GM18519 (cell line): ENCODE data around the gene CDC25A.

Experiments used
- ATAC-seq: cut with Tn5 transposase; IDR thresholded peaks from one replicate; pipeline ENCODE4 v1.9.1; 2021; ENCODE audit warnings: mild to moderate bottlenecking, moderate library complexity; ENCODE audit not compliant: unreplicated experiment, low FRiP score

The CDC25A gene

GRCh38 chr3:48199117-48199516 lies 10.9 kb upstream of the CDC25A start:
- no peak for ATAC-seq

GRCh38 chr3:48196611-48197010 lies 8.4 kb upstream of the CDC25A start:
- ATAC-seq = no peak

- no peak for ATAC-seq
Observed at GRCh38 chr3:48194446-48195071, 6.3 kb upstream of the CDC25A start.

GRCh38 chr3:48190911-48191310 lies 2.7 kb upstream of the CDC25A start:
- ATAC-seq = no peak

- no peak for ATAC-seq
Observed at GRCh38 chr3:48189321-48189720, 1.1 kb upstream of the CDC25A start.

- no peak for ATAC-seq
Observed at GRCh38 chr3:48187579-48188265, 495 bp downstream of the CDC25A start.

- no peak for ATAC-seq
Observed at GRCh38 chr3:48187301-48187578, 977 bp downstream of the CDC25A start.

GRCh38 chr3:48186631-48187300 lies 1.5 kb downstream of the CDC25A start:
- ATAC-seq = no peak

GRCh38 chr3:48185129-48185528 lies 3.1 kb downstream of the CDC25A start:
- ATAC-seq = no peak

GRCh38 chr3:48184299-48184698 lies 3.9 kb downstream of the CDC25A start:
- no peak for ATAC-seq

- no peak for ATAC-seq
Observed at GRCh38 chr3:48180531-48181253, 7.5 kb downstream of the CDC25A start.

- no peak for ATAC-seq
Observed at GRCh38 chr3:48180021-48180420, 8.2 kb downstream of the CDC25A start.

GRCh38 chr3:48178072-48178471 lies 10.1 kb downstream of the CDC25A start:
- ATAC-seq = no peak

GRCh38 chr3:48157950-48158376 lies 30.3 kb downstream of the CDC25A start:
- no peak for ATAC-seq

- no peak for ATAC-seq
Observed at GRCh38 chr3:48157202-48157840, 30.9 kb downstream of the CDC25A start.

- ATAC-seq = no peak
Observed at GRCh38 chr3:48156163-48156562, 32.1 kb downstream of the CDC25A start.

- no peak for ATAC-seq
Observed at GRCh38 chr3:48155122-48155521, 33.1 kb downstream of the CDC25A start.

- ATAC-seq = no peak
Observed at GRCh38 chr3:48151807-48152427, 36.3 kb downstream of the CDC25A start.

GRCh38 chr3:48151058-48151806 lies 37.0 kb downstream of the CDC25A start:
- no peak for ATAC-seq

- ATAC-seq = no peak
Observed at GRCh38 chr3:48143992-48144391, 44.2 kb downstream of the CDC25A start.
